Measurements from ENCODE around the gene SIPA1L3.
A peak's percentile ranks its signal among the peaks of the same experiment; 100 is the strongest.

Gene SIPA1L3

GRCh38 chr19:38251564-38252051 lies 344.6 kb downstream of the SIPA1L3 start:
- Histone ChIP-seq H2BK15ac (replicated peaks; ENCODE audit: low read depth) (no peak overlapping the region), H3K18ac (ENCODE audit: low read length) (peak overlapping the region; percentile 41), H4K8ac (ENCODE audit: low read depth, low read length) (no peak overlapping the region), H4K5ac (ENCODE audit: low read length) (no peak overlapping the region), H2BK5ac (ENCODE audit: low read length) (no peak overlapping the region), H3K4me3 (ENCODE audit: low read length) (no peak overlapping the region), H2AK5ac (ENCODE audit: low read length) (no peak overlapping the region), H3K4me2 (ENCODE audit: low read length) (peak overlapping the region; percentile 7), H2BK120ac (ENCODE audit: low read depth, low read length) (peak overlapping the region; percentile 5), H3K79me2 (ENCODE audit: control insufficient read depth, insufficient read depth, low read length) (no peaks in the 10 kb centered on the region), H3K9ac (ENCODE audit: low read length) (no peak overlapping the region), H3K27me3 (ENCODE audit: insufficient read depth, low read length, poor library complexity) (no peaks in the 10 kb centered on the region), H3K27ac (ENCODE audit: low read depth, low read length) (peak overlapping the region; percentile 4), H3K79me1 (ENCODE audit: low read length) (no peaks in the 10 kb centered on the region), H3K36me3 (ENCODE audit: control insufficient read depth, insufficient read depth, low read length) (no peaks in the 10 kb centered on the region), H3K4me1 (ENCODE audit: control insufficient read depth, low read depth, low read length) (peaks cover 6% of the 10 kb centered on the region), H3K4ac (ENCODE audit: low read depth, low read length) (peak overlapping the region; percentile 63), H3K56ac (ENCODE audit: low read length) (peak overlapping the region; percentile 17), H3K23ac (ENCODE audit: low read length) (no peak overlapping the region)
- WGBS (ENCODE audit: extremely low coverage, insufficient coverage, low lambda C conversion rate): no CpG with 5 or more reads among the region's 10 CpGs
- DNase-seq: peak; percentile 57

DNA sequence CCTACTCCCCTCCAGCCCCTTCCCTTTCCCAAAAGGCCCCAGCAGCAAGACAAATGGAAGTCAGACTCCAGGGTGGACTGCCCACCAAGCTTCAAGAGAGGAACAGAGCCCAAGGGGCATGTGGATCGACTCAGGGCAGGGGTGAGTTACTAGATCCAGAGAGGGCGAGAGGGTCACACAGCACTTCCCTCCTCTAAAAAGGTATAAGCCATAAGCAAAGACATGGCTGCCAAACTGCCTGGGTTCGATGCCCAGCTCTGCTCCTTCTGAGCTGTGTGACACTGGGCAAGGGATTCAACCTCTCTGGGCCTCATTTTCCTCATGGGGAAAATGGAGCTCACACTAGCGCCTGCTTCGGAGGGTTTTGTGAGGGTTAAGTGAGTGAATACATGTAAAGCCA lies 345.4 kb downstream of the SIPA1L3 start:
- H4K8ac ChIP-seq (ENCODE audit: low read depth, low read length): no peak overlapping the region
- no peak overlapping the region for H3K4me2 ChIP-seq (ENCODE audit: low read length)
- H3K4me1 ChIP-seq (ENCODE audit: control insufficient read depth, low read depth, low read length): peaks cover 6% of the 10 kb centered on the region
- H4K5ac ChIP-seq (ENCODE audit: low read length): no peak overlapping the region
- H3K18ac ChIP-seq (ENCODE audit: low read length): no peak overlapping the region
- H3K56ac ChIP-seq (ENCODE audit: low read length): no peak overlapping the region
- DNase-seq: no peak
- H2BK15ac ChIP-seq (replicated peaks; ENCODE audit: low read depth): peak overlapping the region; percentile 14
- no peaks in the 10 kb centered on the region for H3K79me2 ChIP-seq (ENCODE audit: control insufficient read depth, insufficient read depth, low read length)
- H3K27ac ChIP-seq (ENCODE audit: low read depth, low read length): no peak overlapping the region
- H2BK5ac ChIP-seq (ENCODE audit: low read length): no peak overlapping the region
- H3K27me3 ChIP-seq (ENCODE audit: insufficient read depth, low read length, poor library complexity): no peaks in the 10 kb centered on the region
- H3K79me1 ChIP-seq (ENCODE audit: low read length): no peaks in the 10 kb centered on the region
- no CpG with 5 or more reads among the region's 5 CpGs for WGBS (ENCODE audit: extremely low coverage, insufficient coverage, low lambda C conversion rate)
- H3K9ac ChIP-seq (ENCODE audit: low read length): peak overlapping the region; percentile 12
- no peak overlapping the region for H3K23ac ChIP-seq (ENCODE audit: low read length)
- no peak overlapping the region for H3K4ac ChIP-seq (ENCODE audit: low read depth, low read length)
- no peaks in the 10 kb centered on the region for H3K36me3 ChIP-seq (ENCODE audit: control insufficient read depth, insufficient read depth, low read length)
- H2AK5ac ChIP-seq (ENCODE audit: low read length): peak overlapping the region; percentile 20
- H2BK120ac ChIP-seq (ENCODE audit: low read depth, low read length): no peak overlapping the region
- H3K4me3 ChIP-seq (ENCODE audit: low read length): no peak overlapping the region

DNA sequence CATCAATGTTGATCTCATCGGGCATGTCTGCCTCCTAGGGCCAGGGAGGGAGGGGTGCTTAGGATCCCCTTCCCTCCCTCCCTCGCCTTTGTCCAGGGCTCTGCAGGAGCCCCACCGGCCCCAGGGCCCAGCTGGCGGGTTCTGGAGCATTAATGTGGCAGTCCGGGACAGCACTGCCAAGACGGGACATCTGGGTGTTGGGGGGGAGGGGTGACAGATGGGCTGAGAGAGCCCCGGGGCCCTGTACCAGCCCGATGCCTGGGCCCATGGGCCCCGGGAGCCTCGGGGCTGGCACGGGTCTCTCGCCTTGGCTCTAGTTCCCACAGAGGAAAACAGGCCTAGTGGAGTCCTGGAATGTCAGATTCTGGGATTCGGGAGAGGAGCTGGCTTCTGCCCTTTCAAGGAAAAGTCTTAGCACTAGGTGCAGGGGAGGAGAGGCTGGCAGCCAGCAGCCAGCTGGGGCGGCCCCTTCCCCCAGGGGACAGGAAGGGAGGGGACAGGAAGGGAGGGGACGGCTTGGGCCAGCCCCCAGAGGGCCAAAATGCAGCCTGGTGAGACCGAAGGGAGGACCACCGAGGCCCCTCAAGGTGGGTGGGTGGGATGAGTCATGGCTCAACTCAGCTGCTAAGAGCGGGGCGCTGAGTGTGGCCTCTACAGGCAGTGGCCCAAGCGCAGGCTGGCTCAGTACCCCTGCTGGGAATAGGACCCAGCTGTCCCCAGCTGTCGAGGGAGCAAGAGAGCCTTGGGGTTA lies 346.1 kb downstream of the SIPA1L3 start:
- Histone ChIP-seq H3K4me2 (ENCODE audit: low read length) (no peak overlapping the region), H3K27ac (ENCODE audit: low read depth, low read length) (peak overlapping the region; percentile 22), H3K79me2 (ENCODE audit: control insufficient read depth, insufficient read depth, low read length) (no peaks in the 10 kb centered on the region), H3K4me3 (ENCODE audit: low read length) (no peak overlapping the region), H2BK5ac (ENCODE audit: low read length) (no peak overlapping the region), H3K56ac (ENCODE audit: low read length) (peak overlapping the region; percentile 68), H3K36me3 (ENCODE audit: control insufficient read depth, insufficient read depth, low read length) (no peaks in the 10 kb centered on the region), H4K5ac (ENCODE audit: low read length) (no peak overlapping the region), H3K79me1 (ENCODE audit: low read length) (no peaks in the 10 kb centered on the region), H3K4me1 (ENCODE audit: control insufficient read depth, low read depth, low read length) (peaks cover 6% of the 10 kb centered on the region), H4K8ac (ENCODE audit: low read depth, low read length) (no peak overlapping the region), H3K18ac (ENCODE audit: low read length) (peak overlapping the region; percentile 31), H2BK15ac (replicated peaks; ENCODE audit: low read depth) (no peak overlapping the region), H3K23ac (ENCODE audit: low read length) (no peak overlapping the region), H3K9ac (ENCODE audit: low read length) (peak overlapping the region; percentile 7), H3K4ac (ENCODE audit: low read depth, low read length) (peak overlapping the region; percentile 2), H3K27me3 (ENCODE audit: insufficient read depth, low read length, poor library complexity) (no peaks in the 10 kb centered on the region), H2AK5ac (ENCODE audit: low read length) (no peak overlapping the region), H2BK120ac (ENCODE audit: low read depth, low read length) (peak overlapping the region; percentile 10)
- DNase-seq: no peak
- no CpG with 5 or more reads among the region's 21 CpGs for WGBS (ENCODE audit: extremely low coverage, insufficient coverage, low lambda C conversion rate)

GRCh38 chr19:38253788-38254187 lies 346.8 kb downstream of the SIPA1L3 start:
- H3K4me3 ChIP-seq (ENCODE audit: low read length): no peak overlapping the region
- no peak overlapping the region for H4K5ac ChIP-seq (ENCODE audit: low read length)
- no CpG with 5 or more reads among the region's 5 CpGs for WGBS (ENCODE audit: extremely low coverage, insufficient coverage, low lambda C conversion rate)
- H3K36me3 ChIP-seq (ENCODE audit: control insufficient read depth, insufficient read depth, low read length): no peaks in the 10 kb centered on the region
- DNase-seq: no peak
- H3K79me2 ChIP-seq (ENCODE audit: control insufficient read depth, insufficient read depth, low read length): no peaks in the 10 kb centered on the region
- H3K79me1 ChIP-seq (ENCODE audit: low read length): no peaks in the 10 kb centered on the region
- peak overlapping the region; percentile 2 for H3K56ac ChIP-seq (ENCODE audit: low read length)
- no peak overlapping the region for H4K8ac ChIP-seq (ENCODE audit: low read depth, low read length)
- H2BK120ac ChIP-seq (ENCODE audit: low read depth, low read length): no peak overlapping the region
- H2AK5ac ChIP-seq (ENCODE audit: low read length): no peak overlapping the region
- H3K4me1 ChIP-seq (ENCODE audit: control insufficient read depth, low read depth, low read length): peaks cover 6% of the 10 kb centered on the region
- no peak overlapping the region for H3K23ac ChIP-seq (ENCODE audit: low read length)
- H3K27me3 ChIP-seq (ENCODE audit: insufficient read depth, low read length, poor library complexity): no peaks in the 10 kb centered on the region
- no peak overlapping the region for H3K27ac ChIP-seq (ENCODE audit: low read depth, low read length)
- H3K4me2 ChIP-seq (ENCODE audit: low read length): no peak overlapping the region
- H3K4ac ChIP-seq (ENCODE audit: low read depth, low read length): no peak overlapping the region
- no peak overlapping the region for H3K9ac ChIP-seq (ENCODE audit: low read length)
- H3K18ac ChIP-seq (ENCODE audit: low read length): no peak overlapping the region
- H2BK15ac ChIP-seq (replicated peaks; ENCODE audit: low read depth): no peak overlapping the region
- H2BK5ac ChIP-seq (ENCODE audit: low read length): no peak overlapping the region

GRCh38 chr19:38255383-38256014 lies 348.5 kb downstream of the SIPA1L3 start:
- Histone ChIP-seq H3K56ac (ENCODE audit: low read length) (peak overlapping the region; percentile 89), H2BK5ac (ENCODE audit: low read length) (no peak overlapping the region), H3K4me3 (ENCODE audit: low read length) (no peak overlapping the region), H3K4me1 (ENCODE audit: control insufficient read depth, low read depth, low read length) (peaks cover 6% of the 10 kb centered on the region), H3K27ac (ENCODE audit: low read depth, low read length) (no peak overlapping the region), H3K18ac (ENCODE audit: low read length) (no peak overlapping the region), H3K9ac (ENCODE audit: low read length) (peak overlapping the region; percentile 74), H3K79me2 (ENCODE audit: control insufficient read depth, insufficient read depth, low read length) (no peaks in the 10 kb centered on the region), H4K8ac (ENCODE audit: low read depth, low read length) (no peak overlapping the region), H2BK15ac (replicated peaks; ENCODE audit: low read depth) (no peak overlapping the region), H3K36me3 (ENCODE audit: control insufficient read depth, insufficient read depth, low read length) (no peaks in the 10 kb centered on the region), H3K23ac (ENCODE audit: low read length) (no peak overlapping the region), H3K27me3 (ENCODE audit: insufficient read depth, low read length, poor library complexity) (no peaks in the 10 kb centered on the region), H2AK5ac (ENCODE audit: low read length) (no peak overlapping the region), H3K4me2 (ENCODE audit: low read length) (peak overlapping the region; percentile 81), H4K5ac (ENCODE audit: low read length) (no peak overlapping the region), H2BK120ac (ENCODE audit: low read depth, low read length) (no peak overlapping the region), H3K79me1 (ENCODE audit: low read length) (no peaks in the 10 kb centered on the region), H3K4ac (ENCODE audit: low read depth, low read length) (no peak overlapping the region)
- DNase-seq: peak; percentile 28
- WGBS (ENCODE audit: extremely low coverage, insufficient coverage, low lambda C conversion rate): no CpG with 5 or more reads among the region's 17 CpGs

Measured in mesendoderm (in vitro differentiated cells).